HUES64 (cell line): ENCODE data around the gene PPRC1.

Experiments
- H3K27ac ChIP-seq: 2 replicates; pipeline ENCODE4 v1.7.0; 2013; ENCODE audit warnings: low read depth, low read length, inconsistent platforms
- H3K27me3 ChIP-seq: 2 replicates; pipeline ENCODE4 v1.6.1; 2013; ENCODE audit warnings: mild to moderate bottlenecking, low read length; ENCODE audit not compliant: insufficient read depth
- H3K36me3 ChIP-seq: 2 replicates; pipeline ENCODE4 v1.6.1; 2013; ENCODE audit warnings: mild to moderate bottlenecking, low read length; ENCODE audit not compliant: insufficient read depth
- H3K4me1 ChIP-seq: 2 replicates; pipeline ENCODE4 v1.6.1; 2013; ENCODE audit warnings: mild to moderate bottlenecking, low read length, moderate library complexity; ENCODE audit not compliant: insufficient read depth
- H3K4me3 ChIP-seq: 2 replicates; pipeline ENCODE4 v1.5.1; 2013; ENCODE audit warnings: mild to moderate bottlenecking, low read length, moderate library complexity
- H3K9ac ChIP-seq: 2 replicates; pipeline ENCODE4 v1.6.1; 2013; ENCODE audit warnings: mild to moderate bottlenecking, low read depth, low read length
- H3K9me3 ChIP-seq: 2 replicates; pipeline ENCODE4 v1.6.1; 2013; ENCODE audit warnings: low read depth, low read length; ENCODE audit not compliant: insufficient read depth
- WGBS: fragments of 150-250, 120-280 bp; methylation state at CpG from one replicate; pipeline ENCODE4 v1.1.7; 2013; ENCODE audit warnings: missing lambda C conversion rate; 5-methylcytosine and 5-hydroxymethylcytosine counted together

The PPRC1 gene

DNA sequence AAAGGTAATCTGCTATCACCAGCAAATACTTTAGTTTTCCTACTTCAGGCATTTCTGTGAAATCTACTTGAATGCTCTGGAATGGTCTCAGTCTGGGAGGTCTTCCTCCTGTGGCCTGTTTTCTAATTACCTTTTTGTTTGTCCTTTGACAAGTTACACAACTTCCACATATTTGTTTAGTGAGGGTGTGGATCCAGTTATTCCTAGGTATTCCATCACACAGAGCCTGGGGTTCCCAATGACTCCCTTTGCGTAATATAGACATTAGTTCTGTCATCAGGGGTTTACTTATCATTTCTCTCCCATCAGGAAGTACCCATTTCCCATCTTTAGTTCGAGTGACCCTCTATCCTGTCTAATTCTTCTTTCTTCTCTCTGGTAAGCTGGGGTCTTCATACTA, 65.2 kb downstream of the PPRC1 start:
- WGBS = 80% methylated on average over 2 of the region's 2 CpGs

More for the DNA sequence above, 65.2 kb downstream of the PPRC1 start:
- H3K36me3 ChIP-seq = no peaks in the 10 kb centered on the region
- peaks cover 19% of the 10 kb centered on the region for H3K9me3 ChIP-seq
- no peak overlapping the region for H3K27ac ChIP-seq
- H3K4me1 ChIP-seq = no peaks in the 10 kb centered on the region
- H3K27me3 ChIP-seq = no peaks in the 10 kb centered on the region
- H3K4me3 ChIP-seq = no peak overlapping the region
- H3K9ac ChIP-seq = no peak overlapping the region
